B cell (primary cell): ENCODE results near the gene REPS2. TPM values are rescaled to one million over a fixed set of nuclear protein-coding genes. Genes with fewer than 3 reads are reported as not detected.
"Not testable (repeated sequence)": the region's sequence is repeated elsewhere in the genome, so short reads cannot be mapped to it uniquely, and the experiment has no call there.

Experiments used
- ATAC-seq: fragments of 200-7000 bp; cut with Tn5 transposase; one replicate; pipeline ENCODE4 v1.10.0; 2021; ENCODE audit warnings: low read depth, mild to moderate bottlenecking, moderate number of reproducible peaks, moderate library complexity
- CTCF ChIA-PET: fragments of 350-600 bp; sonication (Branson Sonifier 250); formaldehyde crosslinking; loops from one replicate; lab custom pipeline; 2021; ENCODE audit warnings: antibody characterized with exemption, inconsistent platforms; lab: Charles Lee
- POLR2A ChIA-PET: fragments of 350-600 bp; sonication (Branson Sonifier 250); formaldehyde crosslinking; loops from one replicate; lab custom pipeline; 2021; ENCODE audit warnings: antibody characterized with exemption; lab: Charles Lee
- DNase-seq: peaks from one replicate; pipeline ENCODE4 v3.0.0; 2013
- H2AFZ ChIP-seq: 2 replicates; pipeline ENCODE4 v1.6.1; 2012; ENCODE audit warnings: mild to moderate bottlenecking, low read depth, low read length; ENCODE audit not compliant: insufficient read depth, poor library complexity, severe bottlenecking
- H3K27ac ChIP-seq, 2 donors: 1 replicate in 1 of 2; 2 replicates in 1 of 2; pipeline ENCODE4 v1.5.1; 2012 to 2013; ENCODE audit warnings: low read length in 2 of 2, mild to moderate bottlenecking in 2 of 2, moderate library complexity in 1 of 2
- H3K27me3 ChIP-seq, 4 experiments: fragments of 200-600 bp in 1 of 4; sonication (generic) in 1 of 4; replicated peaks in 1 of 4; 1 replicate in 2 of 4; 2 replicates in 2 of 4; pipeline versions ENCODE4 v1.6.1 to v1.7.0; 2013 to 2016; ENCODE audit warnings: low read length in 3 of 4, mild to moderate bottlenecking in 2 of 4, mixed read lengths in 1 of 4, moderate library complexity in 1 of 4; ENCODE audit not compliant: insufficient read depth in 4 of 4, control insufficient read depth in 3 of 4; ENCODE audit errors: control extremely low read depth in 1 of 4
- H3K36me3 ChIP-seq, 2 experiments: replicated peaks in 1 of 2; 1 replicate in 1 of 2; 2 replicates in 1 of 2; pipeline versions ENCODE4 v1.6.1 to v1.7.1; 2013; ENCODE audit warnings: low read length in 1 of 2; ENCODE audit not compliant: insufficient read depth in 2 of 2, control insufficient read depth in 1 of 2; ENCODE audit errors: control extremely low read depth in 1 of 2, extremely low read depth in 1 of 2
- H3K4me1 ChIP-seq, 2 donors: fragments of 200-600 bp in 1 of 2; sonication (generic) in 1 of 2; 1 replicate in 1 of 2; 2 replicates in 1 of 2; pipeline versions ENCODE4 v1.5.1 to v1.6.1; 2013 to 2017; ENCODE audit warnings: low read length in 2 of 2; ENCODE audit not compliant: control insufficient read depth in 2 of 2, insufficient read depth in 2 of 2
- H3K4me2 ChIP-seq: replicated peaks from 2 replicates; pipeline ENCODE3; 2012; ENCODE audit warnings: mild to moderate bottlenecking, low read depth, low read length; ENCODE audit not compliant: poor library complexity, severe bottlenecking
- H3K4me3 ChIP-seq, 5 experiments: fragments of 200-600 bp in 1 of 5; sonication (generic) in 1 of 5; 1 replicate in 3 of 5; 2 replicates in 2 of 5; pipeline versions ENCODE4 v1.5.1 to v1.7.0; 2011 to 2016; ENCODE audit warnings: low read length in 4 of 5, mild to moderate bottlenecking in 4 of 5, low read depth in 2 of 5, control low read depth in 1 of 5, moderate library complexity in 1 of 5; ENCODE audit not compliant: insufficient read depth in 1 of 5; ENCODE audit errors: control extremely low read depth in 1 of 5, extremely low read depth in 1 of 5
- H3K79me2 ChIP-seq: fragments of 200-600 bp; sonication (generic); one replicate; pipeline ENCODE4 v1.6.0; 2016; ENCODE audit warnings: low read length; ENCODE audit not compliant: control insufficient read depth, insufficient read depth
- H3K9ac ChIP-seq: fragments of 200-600 bp; sonication (generic); 2 replicates; pipeline ENCODE4 v1.6.1; 2017; ENCODE audit warnings: mild to moderate bottlenecking, low read length, moderate library complexity
- H3K9me3 ChIP-seq, 3 donors: one replicate each; pipeline versions ENCODE4 v1.6.1 to v1.7.1; 2013; ENCODE audit warnings: low read length in 2 of 3; ENCODE audit not compliant: control insufficient read depth in 2 of 3, insufficient read depth in 1 of 3; ENCODE audit errors: control extremely low read depth in 1 of 3
- H4K20me1 ChIP-seq: 2 replicates; pipeline ENCODE4 v1.6.0; 2012; ENCODE audit warnings: mild to moderate bottlenecking, low read length; ENCODE audit not compliant: insufficient read depth, control insufficient read depth, poor library complexity, severe bottlenecking
- H3K27ac Mint-ChIP-seq: one replicate; pipeline ENCODE4 v1.8.0; 2021; ENCODE audit warnings: mixed read lengths
- H3K27me3 Mint-ChIP-seq: one replicate; pipeline ENCODE4 v1.8.0; 2021; ENCODE audit warnings: mixed read lengths
- H3K4me1 Mint-ChIP-seq: one replicate; pipeline ENCODE4 v1.8.0; 2021; ENCODE audit warnings: mixed read lengths
- H3K4me3 Mint-ChIP-seq: one replicate; pipeline ENCODE4 v1.8.0; 2021; ENCODE audit warnings: mixed read lengths
- H3K9me3 Mint-ChIP-seq: one replicate; pipeline ENCODE4 v1.8.0; 2022; ENCODE audit warnings: mixed read lengths; ENCODE audit not compliant: insufficient read depth
- EZH2 ChIP-seq: IDR thresholded peaks from 2 replicates; pipeline ENCODE4 v1.6.1; 2012; ENCODE audit warnings: borderline replicate concordance, low read depth, mild to moderate bottlenecking, moderate library complexity, low read length; ENCODE audit not compliant: insufficient read depth, poor library complexity, severe bottlenecking
- WGBS: methylation state at CpG from one replicate; pipeline ENCODE4 v1.1.5; 2013; ENCODE audit warnings: missing lambda C conversion rate; ENCODE audit not compliant: insufficient coverage; 5-methylcytosine and 5-hydroxymethylcytosine counted together
- intact Hi-C: fragments of 100-400 bp; cut with micrococcal nuclease; formaldehyde crosslinking; loops from one replicate; pipeline ENCODE4 v1.10.0; 2022
- polyA plus RNA-seq: library from polyadenylated mRNA; depleted of rRNA; stranded (reverse); fragments of >200 nt; gene quantifications from 2 replicates; pipeline ENCODE4 v1.2.3, GENCODE V29; 2012
- total RNA-seq, 2 donors: library from RNA; stranded (reverse); fragments of 120-200 nt in 1 of 2; gene quantifications; 1 replicate in 1 of 2; 2 replicates in 1 of 2; pipeline versions ENCODE4 v1.2.3 to v1.2.4, GENCODE V29; 2013 to 2022
- TF ChIP-seq, protein P1 (sequence below): fragments of 200-600 bp; IDR thresholded peaks from one replicate; pipeline ENCODE4 v1.8.0; 2022; ENCODE audit warnings: antibody characterized with exemption, mild to moderate bottlenecking

Gene REPS2
- total and polyA plus RNA-seq, 2 donors (not counting 1 experiment from before 2014, with no cell fraction given): 1.1 to 4.9 TPM

DNA sequence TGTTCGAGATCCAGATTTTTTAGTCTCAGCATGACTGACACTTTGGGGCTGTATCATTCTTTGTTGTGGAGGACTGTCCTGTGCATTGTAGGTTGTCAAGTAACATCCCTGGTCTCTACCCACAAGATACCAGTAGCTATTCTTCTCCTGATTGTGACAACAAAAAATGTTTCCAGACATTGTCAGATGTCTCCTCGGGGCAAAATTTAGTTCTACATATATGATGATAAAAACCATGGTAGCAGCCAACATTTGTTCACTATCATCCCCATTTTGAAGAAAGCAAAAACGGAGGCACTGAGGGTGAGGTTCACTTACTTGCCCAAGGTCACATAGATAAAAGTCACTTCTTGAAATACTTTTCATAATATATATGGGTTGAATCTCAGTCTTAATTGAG, 11.3 kb downstream of the REPS2 start:
- ATAC-seq: no peak
- Mint-ChIP-seq H3K9me3 (no peaks in the 10 kb centered on the region), H3K4me3 (no peak overlapping the region), H3K27me3 (no peaks in the 10 kb centered on the region), H3K4me1 (peaks cover 26% of the 10 kb centered on the region), H3K27ac (no peak overlapping the region)
- no peak overlapping the region for H2AFZ ChIP-seq
- no peaks in the 10 kb centered on the region for H3K36me3 ChIP-seq
- ChIA-PET POLR2A (no interaction called here), CTCF (no interaction called here)
- intact Hi-C loops: no loop called here
- H3K4me1 ChIP-seq: peaks cover 18 to 21% of the 10 kb centered on the region in 2 donors
- H3K79me2 ChIP-seq: peaks cover 20% of the 10 kb centered on the region
- no peak overlapping the region for H3K27ac ChIP-seq
- H3K4me2 ChIP-seq: no peak overlapping the region
- no peaks in the 10 kb centered on the region for H3K27me3 ChIP-seq
- H3K4me3 ChIP-seq: no peak overlapping the region
- H4K20me1 ChIP-seq: no peaks in the 10 kb centered on the region
- H3K9ac ChIP-seq: no peak overlapping the region
- TF ChIP-seq, protein P1, sequence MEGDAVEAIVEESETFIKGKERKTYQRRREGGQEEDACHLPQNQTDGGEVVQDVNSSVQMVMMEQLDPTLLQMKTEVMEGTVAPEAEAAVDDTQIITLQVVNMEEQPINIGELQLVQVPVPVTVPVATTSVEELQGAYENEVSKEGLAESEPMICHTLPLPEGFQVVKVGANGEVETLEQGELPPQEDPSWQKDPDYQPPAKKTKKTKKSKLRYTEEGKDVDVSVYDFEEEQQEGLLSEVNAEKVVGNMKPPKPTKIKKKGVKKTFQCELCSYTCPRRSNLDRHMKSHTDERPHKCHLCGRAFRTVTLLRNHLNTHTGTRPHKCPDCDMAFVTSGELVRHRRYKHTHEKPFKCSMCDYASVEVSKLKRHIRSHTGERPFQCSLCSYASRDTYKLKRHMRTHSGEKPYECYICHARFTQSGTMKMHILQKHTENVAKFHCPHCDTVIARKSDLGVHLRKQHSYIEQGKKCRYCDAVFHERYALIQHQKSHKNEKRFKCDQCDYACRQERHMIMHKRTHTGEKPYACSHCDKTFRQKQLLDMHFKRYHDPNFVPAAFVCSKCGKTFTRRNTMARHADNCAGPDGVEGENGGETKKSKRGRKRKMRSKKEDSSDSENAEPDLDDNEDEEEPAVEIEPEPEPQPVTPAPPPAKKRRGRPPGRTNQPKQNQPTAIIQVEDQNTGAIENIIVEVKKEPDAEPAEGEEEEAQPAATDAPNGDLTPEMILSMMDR: no peak
- no peak for TF ChIP-seq EZH2
- no peak for DNase-seq
- H3K9me3 ChIP-seq: no peaks in the 10 kb centered on the region
- WGBS: no CpG with 5 or more reads among the region's 3 CpGs

DNA sequence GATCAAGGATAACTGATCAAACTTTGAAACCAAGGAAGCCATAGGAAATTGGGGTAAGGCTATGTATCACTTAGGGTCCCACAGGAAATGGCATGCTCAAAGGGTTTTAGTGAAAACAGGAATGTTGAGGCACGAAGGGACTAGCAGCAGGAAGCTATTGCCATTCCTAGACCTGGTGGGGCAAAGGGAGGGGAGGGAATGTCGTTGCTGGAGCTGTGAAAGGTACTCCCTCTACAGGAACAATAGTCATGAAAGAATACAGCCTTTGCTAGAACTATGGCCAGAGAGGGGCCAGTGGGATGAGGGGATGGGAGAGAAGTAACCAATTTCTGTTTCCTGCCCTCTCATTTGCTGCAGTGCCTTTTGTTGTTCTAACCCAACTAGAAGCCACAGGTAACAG, 11.9 kb downstream of the REPS2 start:
- H3K4me3 Mint-ChIP-seq: no peak overlapping the region
- Histone ChIP-seq H4K20me1 (no peaks in the 10 kb centered on the region), H3K4me3 (no peak overlapping the region), H3K9ac (no peak overlapping the region), H3K27ac (no peak overlapping the region), H3K36me3 (no peaks in the 10 kb centered on the region), H3K79me2 (peaks cover 20% of the 10 kb centered on the region), H3K4me1 (peaks cover 18 to 21% of the 10 kb centered on the region in 2 donors), H3K27me3 (no peaks in the 10 kb centered on the region), H3K9me3 (no peaks in the 10 kb centered on the region), H3K4me2 (no peak overlapping the region), H2AFZ (no peak overlapping the region)
- POLR2A ChIA-PET: no interaction called here
- TF ChIP-seq, protein P1: no peak
- no peak for TF ChIP-seq EZH2
- DNase-seq (no peak), ATAC-seq (no peak)
- no peak overlapping the region for H3K27ac Mint-ChIP-seq
- H3K9me3 Mint-ChIP-seq: no peaks in the 10 kb centered on the region
- intact Hi-C loops: no loop called here
- peaks cover 26% of the 10 kb centered on the region for H3K4me1 Mint-ChIP-seq
- CTCF ChIA-PET: no interaction called here
- no peaks in the 10 kb centered on the region for H3K27me3 Mint-ChIP-seq
- no CpG with 5 or more reads among the region's 2 CpGs for WGBS

DNA sequence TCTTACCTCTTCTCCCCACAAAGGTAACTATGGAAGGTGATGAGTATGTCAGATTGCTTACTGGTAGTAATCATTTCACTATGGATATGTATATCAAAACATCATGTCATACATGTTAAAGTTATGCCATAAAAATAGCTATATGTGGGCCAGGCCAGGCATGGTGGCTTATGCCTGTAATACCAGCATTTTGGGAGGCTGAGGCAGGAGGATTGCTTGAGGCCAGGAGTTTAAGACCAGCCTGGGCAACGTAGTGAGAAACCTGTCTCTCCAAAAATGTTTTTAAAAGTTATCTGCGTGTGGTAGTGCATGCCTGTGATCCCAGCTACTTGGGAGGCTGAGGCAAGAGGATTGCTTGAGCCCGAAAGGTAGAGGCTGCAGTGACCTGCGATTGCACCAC, 16.2 kb downstream of the REPS2 start:
- H3K4me1 ChIP-seq, POLR2A ChIA-PET, H4K20me1 ChIP-seq, CTCF ChIA-PET, ATAC-seq, intact Hi-C loops, H3K4me3 ChIP-seq, H3K9me3 Mint-ChIP-seq, H3K36me3 ChIP-seq, H3K9me3 ChIP-seq, H3K27me3 Mint-ChIP-seq, H3K27me3 ChIP-seq, H3K27ac ChIP-seq, H3K9ac ChIP-seq, H3K27ac Mint-ChIP-seq, H3K4me3 Mint-ChIP-seq, H2AFZ ChIP-seq, DNase-seq, H3K4me1 Mint-ChIP-seq, H3K4me2 ChIP-seq: not testable (repeated sequence)
- H3K79me2 ChIP-seq: peaks cover 17% of the 10 kb centered on the region
- 50% methylated on average over 1 of the region's 4 CpGs for WGBS
